ENCODE results near the gene NHERF2. TPM values are rescaled to one million over a fixed set of nuclear protein-coding genes. Genes with fewer than 3 reads are reported as not detected.

NHERF2 gene
- total RNA-seq, 2 donors from 2014 or later = 0.21 to 2.9 TPM

DNA sequence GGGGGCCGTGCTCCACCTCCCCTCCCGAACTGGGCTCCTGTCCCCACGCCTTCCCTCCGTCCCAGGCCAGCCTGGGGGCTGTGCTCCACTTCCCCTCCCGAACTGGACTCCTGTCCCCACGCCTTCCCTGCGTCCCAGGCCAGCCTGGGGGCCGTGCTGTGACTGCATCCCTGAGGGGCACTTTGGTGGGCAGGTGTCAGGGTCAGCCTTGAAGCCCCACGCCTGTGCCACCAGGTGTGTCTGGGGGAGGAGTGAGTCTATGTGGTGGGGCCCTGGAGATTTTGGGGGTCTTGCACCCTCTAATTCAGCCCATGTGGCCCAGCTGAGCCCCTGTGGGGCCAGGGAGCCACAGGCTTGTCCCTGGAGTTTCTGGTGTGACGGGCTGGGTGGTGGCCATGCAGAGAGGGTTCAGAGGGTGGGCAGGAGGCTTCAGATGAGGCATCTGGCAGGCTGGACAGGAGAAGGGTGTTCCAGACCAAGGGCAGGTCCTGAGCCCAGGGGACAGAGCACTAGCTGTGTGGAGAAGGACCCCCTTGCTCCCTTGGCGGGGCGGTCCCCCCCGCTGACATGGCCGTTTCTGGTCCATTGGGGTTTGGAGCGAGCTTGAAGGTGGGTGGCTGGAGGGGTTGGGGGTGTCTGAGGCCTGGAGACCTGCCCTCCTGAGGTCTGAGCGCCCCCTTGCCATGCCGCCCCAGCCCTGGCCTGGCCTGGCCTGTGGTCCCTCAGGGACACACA lies 8.2 kb downstream of the NHERF2 start:
- Mint-ChIP-seq H3K36me3 (ENCODE audit: low read depth) (no peaks in the 10 kb centered on the region), H3K4me1 (no peaks in the 10 kb centered on the region), H3K27ac (no peak overlapping the region), H3K4me3 (no peak overlapping the region), H3K9me3 (no peaks in the 10 kb centered on the region), H3K27me3 (no peaks in the 10 kb centered on the region)
- no peak for ATAC-seq (replicated peaks)

DNA sequence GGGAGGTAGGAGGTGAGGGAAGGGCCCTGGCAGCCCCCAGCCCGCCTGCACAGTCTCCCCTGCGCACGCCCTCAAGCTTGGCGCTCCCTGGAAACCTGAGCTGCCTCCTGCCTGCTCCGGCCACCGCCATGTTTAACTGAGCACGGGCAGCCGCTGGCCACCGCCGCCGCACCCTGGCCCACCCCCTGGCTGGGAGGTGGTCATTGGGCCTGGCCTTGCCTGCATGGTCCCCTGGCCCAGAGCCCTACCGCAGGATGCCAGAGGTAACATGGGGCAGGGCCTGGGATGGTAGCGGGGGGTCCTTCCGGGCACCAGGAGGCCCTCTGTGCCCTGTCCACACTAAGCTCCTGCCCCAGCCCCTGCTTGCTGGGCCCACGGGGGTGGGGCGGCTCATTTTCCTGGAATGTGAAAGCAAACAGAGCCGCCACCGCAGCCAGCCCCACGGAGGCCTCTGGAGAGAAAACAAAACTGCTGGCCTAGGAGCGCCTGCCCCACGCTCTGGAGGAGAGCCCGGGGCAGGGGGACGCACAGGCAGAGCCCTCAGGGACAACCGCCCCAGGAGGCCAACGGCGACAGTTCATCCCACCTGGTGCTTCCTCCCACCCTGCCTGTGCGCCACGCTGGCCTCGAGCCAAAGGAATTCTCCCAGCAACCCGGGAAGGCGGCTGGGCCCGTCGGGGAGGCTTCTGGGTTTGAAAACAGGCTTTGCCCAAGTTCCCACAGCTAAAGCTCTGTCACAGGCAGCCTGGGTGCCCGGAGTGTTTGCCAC lies 8.9 kb downstream of the NHERF2 start:
- Mint-ChIP-seq H3K27ac (no peak overlapping the region), H3K4me3 (no peak overlapping the region), H3K4me1 (no peaks in the 10 kb centered on the region), H3K9me3 (no peaks in the 10 kb centered on the region), H3K27me3 (no peaks in the 10 kb centered on the region), H3K36me3 (ENCODE audit: low read depth) (no peaks in the 10 kb centered on the region)
- no peak for ATAC-seq (replicated peaks)

DNA sequence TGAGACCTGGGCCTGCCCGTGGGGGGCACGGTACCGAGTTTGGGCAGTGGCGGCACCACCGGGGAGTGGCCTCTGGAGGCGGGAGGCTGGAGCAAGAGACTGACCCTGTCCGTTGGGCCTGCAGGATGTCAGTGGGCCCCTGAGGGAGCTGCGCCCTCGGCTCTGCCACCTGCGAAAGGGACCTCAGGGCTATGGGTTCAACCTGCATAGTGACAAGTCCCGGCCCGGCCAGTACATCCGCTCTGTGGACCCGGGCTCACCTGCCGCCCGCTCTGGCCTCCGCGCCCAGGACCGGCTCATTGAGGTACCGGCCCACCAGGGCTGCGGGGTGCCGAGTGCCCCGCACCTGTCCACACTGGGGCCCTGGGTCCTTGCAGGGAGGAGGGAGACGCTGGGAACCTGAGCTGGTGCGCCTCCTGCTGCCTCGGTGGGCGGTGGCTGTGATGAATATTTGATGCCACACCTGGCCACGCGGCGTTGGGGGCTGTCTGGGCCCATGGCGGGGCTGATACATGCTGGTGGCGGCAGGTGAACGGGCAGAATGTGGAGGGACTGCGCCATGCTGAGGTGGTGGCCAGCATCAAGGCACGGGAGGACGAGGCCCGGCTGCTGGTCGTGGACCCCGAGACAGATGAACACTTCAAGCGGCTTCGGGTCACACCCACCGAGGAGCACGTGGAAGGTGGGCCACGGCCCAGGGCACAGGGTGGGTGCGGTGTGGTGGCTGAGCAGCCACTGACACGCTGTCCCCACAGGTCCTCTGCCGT lies 9.7 kb downstream of the NHERF2 start:
- ATAC-seq (replicated peaks) = no peak
- Mint-ChIP-seq H3K4me1 (no peaks in the 10 kb centered on the region), H3K27ac (no peak overlapping the region), H3K4me3 (no peak overlapping the region), H3K27me3 (no peaks in the 10 kb centered on the region), H3K36me3 (ENCODE audit: low read depth) (no peaks in the 10 kb centered on the region), H3K9me3 (no peaks in the 10 kb centered on the region)

DNA sequence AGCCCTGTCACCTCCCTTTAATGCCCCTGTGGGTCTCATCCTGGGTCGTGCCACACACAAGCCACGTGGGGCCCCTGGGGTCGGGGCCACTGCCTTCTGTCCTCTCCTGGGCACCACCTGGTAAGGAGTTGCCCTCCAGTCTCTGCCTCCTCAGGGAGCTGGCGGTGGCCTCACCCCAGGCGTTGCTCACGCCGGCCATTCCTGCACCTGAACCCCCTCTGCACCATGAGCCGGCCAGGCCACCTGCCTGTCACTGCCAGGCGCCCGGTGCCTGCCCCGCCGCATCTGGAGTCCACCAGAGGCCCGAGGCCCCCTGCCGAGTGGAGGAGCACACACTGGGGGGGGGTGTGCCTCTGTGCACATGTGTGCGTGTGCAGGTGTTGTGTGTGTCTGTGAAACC lies 10.4 kb downstream of the NHERF2 start:
- Mint-ChIP-seq H3K4me3 (no peak overlapping the region), H3K36me3 (ENCODE audit: low read depth) (no peaks in the 10 kb centered on the region), H3K4me1 (no peaks in the 10 kb centered on the region), H3K27me3 (no peaks in the 10 kb centered on the region), H3K9me3 (no peaks in the 10 kb centered on the region), H3K27ac (no peak overlapping the region)
- ATAC-seq (replicated peaks) = no peak

DNA sequence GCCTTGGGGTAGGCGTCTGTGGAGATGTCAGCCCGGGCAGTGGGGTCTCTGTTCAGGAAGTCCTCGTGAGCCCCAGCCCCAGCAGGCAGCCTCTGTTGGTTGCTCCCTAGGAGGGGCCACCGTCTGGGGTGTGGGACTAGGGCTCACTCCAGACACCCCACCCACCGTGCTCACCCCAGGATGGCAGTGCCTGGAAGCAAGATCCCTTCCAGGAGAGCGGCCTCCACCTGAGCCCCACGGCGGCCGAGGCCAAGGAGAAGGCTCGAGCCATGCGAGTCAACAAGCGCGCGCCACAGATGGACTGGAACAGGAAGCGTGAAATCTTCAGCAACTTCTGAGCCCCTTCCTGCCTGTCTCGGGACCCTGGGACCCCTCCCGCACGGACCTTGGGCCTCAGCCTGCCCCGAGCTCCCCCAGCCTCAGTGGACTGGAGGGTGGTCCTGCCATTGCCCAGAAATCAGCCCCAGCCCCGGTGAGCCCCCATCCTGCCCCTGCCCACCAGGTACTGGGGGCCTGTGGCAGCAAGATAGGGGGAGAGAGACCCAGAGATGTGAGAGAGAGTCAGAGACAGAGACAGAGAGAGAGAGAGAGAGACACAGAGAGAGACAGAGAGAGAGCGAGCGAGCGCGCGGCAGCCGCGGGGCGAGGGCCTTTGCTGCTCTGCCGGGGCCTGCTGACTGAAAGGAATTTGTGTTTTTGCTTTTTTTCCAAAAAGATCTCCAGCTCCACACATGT lies 11.1 kb downstream of the NHERF2 start:
- H3K27me3 Mint-ChIP-seq = no peaks in the 10 kb centered on the region
- no peak overlapping the region for H3K4me3 Mint-ChIP-seq
- no peaks in the 10 kb centered on the region for H3K36me3 Mint-ChIP-seq (ENCODE audit: low read depth)
- no peak for ATAC-seq (replicated peaks)
- H3K4me1 Mint-ChIP-seq = no peaks in the 10 kb centered on the region
- H3K9me3 Mint-ChIP-seq = no peaks in the 10 kb centered on the region
- no peak overlapping the region for H3K27ac Mint-ChIP-seq

DNA sequence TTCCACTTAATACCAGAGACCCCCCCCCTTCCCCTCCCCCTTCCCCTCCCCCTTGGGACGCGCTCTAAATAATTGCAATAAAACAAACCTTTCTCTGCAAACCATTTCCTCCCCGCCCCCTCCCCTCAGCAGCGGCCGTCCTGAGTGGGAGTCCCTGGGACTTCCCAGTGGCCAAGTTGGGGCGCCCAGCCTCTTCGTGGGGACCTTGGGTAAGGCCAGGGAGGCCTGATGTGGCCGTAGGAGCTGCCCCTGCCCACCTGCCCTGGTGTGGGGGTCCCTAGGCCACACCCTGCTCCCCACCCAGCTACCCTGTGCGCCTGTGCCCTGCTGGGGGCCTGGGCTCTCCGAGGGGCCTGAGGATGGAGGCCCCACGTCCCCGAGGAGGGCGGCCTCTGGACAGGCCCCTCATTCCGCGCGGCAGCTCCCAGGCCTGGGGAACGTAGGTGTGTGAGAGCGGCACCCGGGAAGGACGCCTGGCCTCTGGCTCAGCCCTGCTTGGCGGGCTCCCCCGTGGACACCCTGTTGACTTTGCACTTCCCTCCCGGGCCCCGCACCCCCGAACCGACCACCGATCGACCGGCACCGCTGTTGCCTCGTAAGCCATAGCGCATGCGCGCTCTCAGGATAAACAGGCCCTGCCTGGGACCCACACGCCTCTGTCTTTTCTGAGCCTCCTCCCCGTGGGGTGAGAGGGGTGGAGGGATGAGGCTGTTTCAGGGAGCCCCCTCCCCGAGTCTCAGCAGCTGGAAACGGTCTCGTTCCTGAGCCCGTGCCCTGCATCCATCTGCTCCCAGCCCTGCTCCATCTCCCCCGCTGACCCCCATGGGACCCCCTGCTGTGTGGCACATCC lies 11.9 kb downstream of the NHERF2 start:
- H3K36me3 Mint-ChIP-seq (ENCODE audit: low read depth) = no peaks in the 10 kb centered on the region

DNA sequence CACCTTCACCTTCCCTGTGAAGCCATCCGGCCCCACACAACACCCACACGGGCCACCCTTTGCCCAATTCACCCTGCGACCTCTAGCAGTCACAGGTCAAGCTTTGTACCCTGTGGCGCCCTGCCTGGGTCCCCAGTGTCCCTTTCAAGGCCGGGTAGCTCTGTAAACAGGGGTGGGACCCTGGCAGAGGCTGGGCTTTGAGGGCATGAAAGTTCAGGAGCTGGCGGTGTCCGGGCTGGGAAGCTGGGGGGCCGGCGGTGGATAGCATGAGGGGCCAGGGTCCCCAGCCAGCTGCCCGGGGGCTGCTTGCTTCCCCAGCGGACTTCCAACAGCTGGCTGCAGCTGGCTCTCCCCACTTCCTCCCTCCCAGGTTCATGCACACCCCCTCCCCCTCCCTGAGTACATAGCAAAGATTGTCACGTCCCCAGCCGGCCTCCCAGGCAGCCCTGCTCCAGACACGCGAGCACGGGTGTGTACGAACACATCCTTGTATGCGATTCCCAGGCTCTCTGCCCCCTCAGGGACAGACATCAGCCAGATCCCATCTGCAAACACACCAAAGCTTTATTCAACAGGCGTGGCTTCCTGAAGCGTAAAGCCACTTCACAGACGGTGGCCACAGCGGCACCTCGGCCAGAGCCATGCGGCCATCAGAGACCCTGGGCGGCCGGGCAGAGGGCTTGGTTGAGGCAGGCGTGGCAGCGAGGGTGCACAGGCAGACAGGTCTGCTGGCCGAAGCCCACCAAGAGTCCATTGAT lies 12.8 kb downstream of the NHERF2 start:
- Mint-ChIP-seq H3K27ac (no peak overlapping the region), H3K4me1 (no peaks in the 10 kb centered on the region), H3K4me3 (no peak overlapping the region), H3K36me3 (ENCODE audit: low read depth) (no peaks in the 10 kb centered on the region), H3K27me3 (no peaks in the 10 kb centered on the region), H3K9me3 (no peaks in the 10 kb centered on the region)
- no peak for ATAC-seq (replicated peaks)

More for the DNA sequence above, 11.9 kb downstream of the NHERF2 start:
- Mint-ChIP-seq H3K27me3 (no peaks in the 10 kb centered on the region), H3K4me1 (no peaks in the 10 kb centered on the region), H3K4me3 (no peak overlapping the region), H3K27ac (no peak overlapping the region), H3K9me3 (no peaks in the 10 kb centered on the region)
- ATAC-seq (replicated peaks) = no peak

DNA sequence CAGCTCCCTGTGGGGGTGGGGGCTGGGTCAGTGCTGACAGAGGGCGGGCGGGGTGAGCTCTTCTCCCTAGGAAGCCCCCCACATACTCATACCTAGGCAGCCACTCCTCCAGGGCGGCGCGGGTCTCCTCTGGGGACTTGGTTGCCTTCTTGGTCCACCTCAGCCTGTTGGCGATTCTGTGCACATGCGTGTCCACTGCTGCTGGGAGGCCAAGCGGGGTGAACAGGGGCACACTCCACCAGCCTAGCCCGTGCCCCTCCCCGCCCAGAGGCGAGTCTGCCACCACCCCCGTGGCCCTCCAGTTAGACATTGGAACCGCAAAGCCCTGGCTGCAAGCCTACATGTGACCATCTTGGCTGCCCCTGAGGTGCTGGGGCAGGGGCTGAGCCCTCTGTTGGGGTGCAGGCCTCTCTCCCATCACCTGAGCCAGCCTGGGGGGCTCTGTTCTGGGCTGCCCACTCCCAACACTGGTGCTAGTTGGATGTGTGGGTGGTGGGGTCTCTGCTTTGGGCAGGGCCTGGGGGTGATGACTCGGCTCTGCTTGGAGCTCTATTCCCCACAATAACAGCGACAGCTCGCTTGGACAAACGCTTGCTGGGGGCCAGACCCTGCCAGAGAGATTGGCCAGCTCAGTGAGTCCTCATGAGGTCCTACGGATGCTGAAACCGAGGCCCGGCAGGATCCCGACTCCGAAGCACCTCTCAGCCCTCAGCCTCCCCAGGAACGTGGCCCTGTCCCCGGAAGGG lies 13.5 kb downstream of the NHERF2 start:
- no peak for ATAC-seq (replicated peaks)
- Mint-ChIP-seq H3K27ac (no peak overlapping the region), H3K27me3 (no peaks in the 10 kb centered on the region), H3K4me1 (no peaks in the 10 kb centered on the region), H3K9me3 (no peaks in the 10 kb centered on the region), H3K36me3 (ENCODE audit: low read depth) (no peaks in the 10 kb centered on the region), H3K4me3 (no peak overlapping the region)

DNA sequence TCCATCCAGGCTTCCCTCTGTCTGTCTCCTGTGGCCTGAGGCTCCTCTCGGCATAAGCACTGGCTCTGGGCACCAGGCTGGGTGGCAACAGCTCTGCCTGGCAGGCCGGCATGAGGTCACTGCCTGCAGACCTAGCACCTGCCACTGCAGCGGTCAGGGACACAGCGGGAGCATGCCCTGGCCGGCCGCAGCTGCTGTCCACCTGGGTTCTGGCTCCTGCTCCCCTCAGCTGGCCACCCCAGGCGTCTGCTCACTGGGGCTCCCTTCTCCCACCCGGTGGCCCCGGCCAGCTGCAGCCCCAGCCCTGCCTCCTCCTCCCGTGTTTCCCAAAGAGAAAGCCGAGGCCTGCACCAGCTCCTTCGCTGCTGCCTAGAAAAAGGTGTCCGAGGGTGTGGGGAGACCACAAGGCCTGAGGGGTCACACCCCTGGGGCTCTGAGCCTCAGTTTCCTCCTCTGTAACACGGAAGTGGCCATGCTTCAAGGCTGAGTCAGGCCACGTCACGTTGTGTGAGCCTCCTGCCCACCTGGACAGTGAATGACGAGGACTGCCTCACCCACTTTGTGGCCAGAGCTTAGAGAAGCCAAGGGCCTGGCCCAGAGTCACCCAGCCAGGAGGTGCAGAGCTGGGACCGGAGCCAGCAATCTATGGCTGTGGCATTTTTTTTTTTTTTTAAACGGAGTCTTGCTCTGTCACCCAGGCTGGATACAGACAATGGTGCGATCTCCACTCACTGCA lies 14.3 kb downstream of the NHERF2 start:
- no peaks in the 10 kb centered on the region for H3K36me3 Mint-ChIP-seq (ENCODE audit: low read depth)
- no peaks in the 10 kb centered on the region for H3K9me3 Mint-ChIP-seq
- ATAC-seq (replicated peaks) = no peak
- no peaks in the 10 kb centered on the region for H3K4me1 Mint-ChIP-seq
- H3K27ac Mint-ChIP-seq = no peak overlapping the region
- H3K4me3 Mint-ChIP-seq = no peak overlapping the region
- no peaks in the 10 kb centered on the region for H3K27me3 Mint-ChIP-seq

DNA sequence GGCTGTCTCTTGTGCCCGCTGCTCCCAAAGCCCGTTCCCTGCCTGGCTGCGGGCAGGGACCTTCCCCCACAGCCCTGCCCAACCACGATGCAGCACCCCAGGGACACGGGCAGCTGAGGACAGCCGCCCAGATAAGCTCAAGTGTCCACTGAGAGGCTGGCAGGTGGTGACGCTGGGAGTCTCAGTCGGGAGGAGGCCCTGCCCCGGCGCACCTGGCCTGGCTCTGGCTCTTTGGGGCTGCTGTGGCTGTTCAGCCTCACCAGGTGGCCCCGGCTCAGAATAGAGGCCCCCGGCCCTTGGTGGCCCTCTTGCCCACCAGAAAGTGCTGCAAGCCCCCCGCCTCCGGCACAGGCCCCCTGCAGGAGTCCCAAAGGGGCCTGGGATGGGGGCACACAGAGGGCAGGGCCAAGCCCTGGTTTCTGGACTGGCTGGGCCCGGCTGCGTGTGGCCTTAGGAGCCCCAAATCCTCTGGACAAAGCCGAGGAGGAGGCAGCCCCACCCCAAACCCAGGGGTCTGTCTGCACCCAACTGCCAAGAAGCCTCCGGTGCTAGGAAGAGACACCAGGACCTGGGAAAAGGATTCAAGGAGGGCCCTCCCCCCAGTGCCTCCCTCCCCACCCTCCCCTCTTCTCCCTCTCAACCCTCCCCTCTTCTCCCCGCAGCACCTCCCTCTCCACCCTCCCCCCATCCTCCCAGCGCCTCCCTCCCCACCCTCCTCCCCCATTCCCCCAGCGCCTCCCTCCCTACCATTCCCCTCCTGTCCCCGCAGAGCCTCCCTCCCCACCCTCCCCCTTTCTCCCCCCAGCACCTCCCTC lies 15.7 kb downstream of the NHERF2 start:
- H3K9me3 Mint-ChIP-seq = no peaks in the 10 kb centered on the region
- H3K27me3 Mint-ChIP-seq = no peaks in the 10 kb centered on the region
- no peak overlapping the region for H3K27ac Mint-ChIP-seq
- no peak overlapping the region for H3K4me3 Mint-ChIP-seq
- peaks cover 4% of the 10 kb centered on the region for H3K4me1 Mint-ChIP-seq
- ATAC-seq (replicated peaks) = no peak
- H3K36me3 Mint-ChIP-seq (ENCODE audit: low read depth) = no peaks in the 10 kb centered on the region

DNA sequence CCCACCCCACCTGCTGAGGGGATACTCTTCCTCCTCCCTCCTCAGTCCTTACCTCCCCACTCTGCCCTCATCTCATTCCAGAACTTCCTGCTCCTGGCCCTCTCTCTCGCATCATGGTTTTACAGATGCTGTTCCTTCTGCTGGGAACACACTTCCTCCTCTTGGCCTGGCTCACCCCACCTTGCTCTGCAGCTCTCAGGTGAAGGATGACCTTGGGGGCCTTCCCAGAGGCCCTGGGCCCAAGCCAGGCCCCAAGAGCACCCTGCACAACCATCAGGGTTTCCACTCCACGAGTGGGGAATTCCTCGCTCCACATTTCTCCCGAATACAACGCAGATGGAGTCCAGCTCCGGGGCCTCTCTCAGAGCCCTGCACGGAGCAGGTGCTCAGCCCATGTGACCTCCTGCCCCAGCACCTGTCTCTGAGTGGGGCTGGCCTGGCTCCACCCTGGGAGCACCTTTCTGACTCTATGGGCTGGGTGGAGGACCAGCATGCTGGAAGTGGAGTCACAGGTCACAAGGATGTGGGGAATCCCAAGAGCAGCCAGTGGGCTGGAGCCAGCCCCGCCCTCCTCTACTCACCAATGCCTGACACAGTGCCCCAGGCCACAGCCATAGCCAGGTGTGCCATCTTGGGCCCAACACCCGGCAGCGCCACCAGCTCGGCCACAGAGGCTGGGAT lies 16.4 kb downstream of the NHERF2 start:
- Mint-ChIP-seq H3K27ac (no peak overlapping the region), H3K9me3 (no peaks in the 10 kb centered on the region), H3K4me3 (no peak overlapping the region), H3K27me3 (no peaks in the 10 kb centered on the region), H3K4me1 (peaks cover 4% of the 10 kb centered on the region), H3K36me3 (ENCODE audit: low read depth) (no peaks in the 10 kb centered on the region)
- ATAC-seq (replicated peaks) = no peak
